ENCODE data around the gene PAWR. TPM values are rescaled to one million over a fixed set of nuclear protein-coding genes. Genes with fewer than 3 reads are reported as not detected.

Gene PAWR
- total and polyA plus RNA-seq, 2 of the 13 experiments (the other 11 are each of a cell fraction or from before 2014, with no cell fraction given): 29.1 to 36.1 TPM

GRCh38 chr12:79677672-79678071, 13.1 kb downstream of the PAWR start (continued):
- TF ChIP-seq IKZF5 (CRISPR knock-in tag; IDR thresholded peaks at IDR 0.05) (no peak), HNRNPUL1 (IDR thresholded peaks at IDR 0.05; ENCODE audit: low read depth, low read length) (no peak)

GRCh38 chr12:79676579-79676978, 14.2 kb downstream of the PAWR start:
- Histone ChIP-seq H3K4me2 (ENCODE audit: low read depth, low read length) (no peak overlapping the region), H3K4me3 (replicated peaks in 1 of 3; ENCODE audit: insufficient read depth in 1 of 3, low read depth in 2 of 3, low read length in 3 of 3) (no peak overlapping the region), H3K9me3 (ENCODE audit: low read length) (no peaks in the 10 kb centered on the region), H3K36me3 (replicated peaks in 1 of 2; ENCODE audit: control insufficient read depth in 1 of 2, insufficient read depth in 2 of 2, low read length in 2 of 2) (peaks cover 1 to 12% of the 10 kb centered on the region in 2 experiments; a peak in 2 of 5 replicates), H3K9ac (ENCODE audit: insufficient read depth, low read depth, low read length) (no peak overlapping the region), H2AFZ (ENCODE audit: low read length) (no peak overlapping the region), H3K27me3 (ENCODE audit: control insufficient read depth in 1 of 2, insufficient read depth in 2 of 2, low read length in 2 of 2) (no peaks in the 10 kb centered on the region), H3K27ac (ENCODE audit: extremely low read length, insufficient read depth, low read length) (no peak overlapping the region), H4K20me1 (ENCODE audit: insufficient read depth, low read length) (peaks cover 98% of the 10 kb centered on the region), H3K79me2 (ENCODE audit: insufficient read depth, low read length) (peaks cover 98% of the 10 kb centered on the region), H3K4me1 (ENCODE audit: insufficient read depth, low read length) (peaks cover 48% of the 10 kb centered on the region)
- FAIRE-seq (no peak), DNase-seq (ENCODE audit: low spot score) (no peak), ATAC-seq (no peak)
- TF ChIP-seq CBX5 (CRISPR knock-in tag; IDR thresholded peaks at IDR 0.05; ENCODE audit: borderline replicate concordance): no peak
- no peak for TF ChIP-seq HNRNPH1 (optimal IDR thresholded peaks at IDR 0.05; ENCODE audit: low read depth, low read length)
- no peak for TF ChIP-seq MED8 (CRISPR knock-in tag; IDR thresholded peaks at IDR 0.05; ENCODE audit: insufficient replicate concordance)
- no peak for TF ChIP-seq ZNF737 (CRISPR knock-in tag; IDR thresholded peaks at IDR 0.05; ENCODE audit: borderline replicate concordance)
- BruUV-seq (replicated peaks): no TSS peak
- ChIA-PET CTCF (ENCODE audit: low intra/inter-chr PET ratio, low total read pairs) (no interaction called here), POLR2A (no interaction called here)
- intact Hi-C loops (cut with micrococcal nuclease; ENCODE audit: unreplicated experiment) (no loop called here), in situ Hi-C loops (cut with HindIII; ENCODE audit: extremely low pct_ligation_motif_present, low pct_unique_long_range_greater_than_20kb) (loop anchor here (25.0 kb wide), 1 partner anchor 114 kb away; no protein-coding TSS in a partner anchor)
- WGBS (ENCODE audit: low lambda C conversion rate): 93% methylated on average over 2 of the region's 2 CpGs
